ENCODE data around the gene ADAMTS19.

DNA sequence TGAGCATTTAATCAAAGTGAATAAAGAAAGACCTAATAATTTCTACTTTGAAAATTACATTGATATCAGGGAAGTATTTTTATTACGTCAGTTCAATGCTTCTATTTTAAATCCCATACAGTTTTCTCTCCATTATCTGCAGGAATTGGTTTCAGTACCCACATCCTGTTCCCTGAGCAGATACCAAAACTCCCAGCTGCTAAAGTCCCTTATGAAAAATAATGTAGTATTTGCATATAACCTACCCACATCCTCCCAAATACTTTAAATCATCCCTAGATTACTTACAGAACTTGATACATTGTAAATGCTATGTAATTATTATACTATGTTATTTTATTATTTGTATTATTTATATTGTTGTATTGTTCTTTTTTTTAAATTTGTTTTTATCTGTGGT lies 162.4 kb downstream of the ADAMTS19 start:
- TF ChIP-seq EZH2 (IDR thresholded peaks at IDR 0.05; ENCODE audit: insufficient read depth, poor library complexity, severe bottlenecking) (no peak), EZH2phosphoT487 (IDR thresholded peaks at IDR 0.05; ENCODE audit: insufficient read depth, low read depth) (no peak)
